Nephron (organoid): ENCODE results near the gene GRM3.

Source experiments
- H3K27ac Mint-ChIP-seq, 3 experiments: 2 replicates each; pipeline ENCODE4 v1.8.0; 2020; ENCODE audit warnings: mixed read lengths in 3 of 3, mild to moderate bottlenecking in 2 of 3, moderate library complexity in 1 of 3
- H3K27me3 Mint-ChIP-seq: 2 replicates; pipeline ENCODE4 v1.8.0; 2021; ENCODE audit warnings: low read depth, mild to moderate bottlenecking, moderate library complexity, mixed read lengths
- H3K36me3 Mint-ChIP-seq: 2 replicates; pipeline ENCODE4 v1.8.0; 2020; ENCODE audit warnings: low read depth, mixed read lengths
- H3K4me1 Mint-ChIP-seq: 2 replicates; pipeline ENCODE4 v1.8.0; 2020; ENCODE audit warnings: mixed read lengths
- H3K4me3 Mint-ChIP-seq, 3 experiments: 2 replicates each; pipeline ENCODE4 v1.8.0; 2020; ENCODE audit warnings: mild to moderate bottlenecking in 3 of 3, mixed read lengths in 3 of 3, moderate library complexity in 2 of 3
- H3K9me3 Mint-ChIP-seq: 2 replicates; pipeline ENCODE4 v1.8.0; 2020; ENCODE audit warnings: mixed read lengths
- TF ChIP-seq, protein P1 (sequence below), 3 experiments: fragments of 200-600 bp; sonication (generic); IDR thresholded peaks; one replicate each; pipeline ENCODE4 v1.5.0; 2021; ENCODE audit warnings: antibody characterized with exemption in 3 of 3; ENCODE audit not compliant: unreplicated experiment in 3 of 3

GRM3 gene

GRCh38 chr7:86784765-86785164, 141.1 kb downstream of the GRM3 start:
- Mint-ChIP-seq H3K9me3 (no peaks in the 10 kb centered on the region), H3K4me3 (no peak overlapping the region), H3K4me1 (peaks cover 19% of the 10 kb centered on the region), H3K36me3 (no peaks in the 10 kb centered on the region), H3K27ac (peak overlapping the region in 1 of 3 experiments; percentile 27), H3K27me3 (peaks cover 8% of the 10 kb centered on the region)
- TF ChIP-seq, protein P1, sequence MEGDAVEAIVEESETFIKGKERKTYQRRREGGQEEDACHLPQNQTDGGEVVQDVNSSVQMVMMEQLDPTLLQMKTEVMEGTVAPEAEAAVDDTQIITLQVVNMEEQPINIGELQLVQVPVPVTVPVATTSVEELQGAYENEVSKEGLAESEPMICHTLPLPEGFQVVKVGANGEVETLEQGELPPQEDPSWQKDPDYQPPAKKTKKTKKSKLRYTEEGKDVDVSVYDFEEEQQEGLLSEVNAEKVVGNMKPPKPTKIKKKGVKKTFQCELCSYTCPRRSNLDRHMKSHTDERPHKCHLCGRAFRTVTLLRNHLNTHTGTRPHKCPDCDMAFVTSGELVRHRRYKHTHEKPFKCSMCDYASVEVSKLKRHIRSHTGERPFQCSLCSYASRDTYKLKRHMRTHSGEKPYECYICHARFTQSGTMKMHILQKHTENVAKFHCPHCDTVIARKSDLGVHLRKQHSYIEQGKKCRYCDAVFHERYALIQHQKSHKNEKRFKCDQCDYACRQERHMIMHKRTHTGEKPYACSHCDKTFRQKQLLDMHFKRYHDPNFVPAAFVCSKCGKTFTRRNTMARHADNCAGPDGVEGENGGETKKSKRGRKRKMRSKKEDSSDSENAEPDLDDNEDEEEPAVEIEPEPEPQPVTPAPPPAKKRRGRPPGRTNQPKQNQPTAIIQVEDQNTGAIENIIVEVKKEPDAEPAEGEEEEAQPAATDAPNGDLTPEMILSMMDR (IDR thresholded peaks at IDR 0.05; ENCODE audit: unreplicated experiment in 3 of 3): no peak

DNA sequence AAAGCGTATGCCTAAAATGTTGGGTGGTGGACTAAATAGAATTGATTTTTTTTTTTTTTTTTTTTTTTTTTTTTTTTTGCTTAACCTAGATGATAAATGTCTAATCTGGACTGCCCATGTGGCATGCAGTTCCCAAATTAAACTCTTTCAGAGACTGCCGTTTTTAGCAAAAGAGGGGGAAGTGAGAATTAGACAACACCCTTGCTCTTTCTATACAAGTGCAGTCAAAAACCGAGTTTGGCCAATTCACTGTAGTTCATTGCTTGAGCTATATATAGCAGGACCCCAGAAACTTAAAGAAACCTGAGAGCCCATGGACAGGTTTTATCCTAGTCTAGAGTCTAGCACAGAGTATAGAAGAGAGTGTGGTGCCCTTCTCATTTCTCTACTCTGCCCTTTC, 141.9 kb downstream of the GRM3 start:
- Mint-ChIP-seq H3K4me3 (no peak overlapping the region), H3K9me3 (no peaks in the 10 kb centered on the region), H3K4me1 (peaks cover 19% of the 10 kb centered on the region), H3K36me3 (no peaks in the 10 kb centered on the region), H3K27ac (no peak overlapping the region), H3K27me3 (peaks cover 12% of the 10 kb centered on the region)
- TF ChIP-seq, protein P1 (IDR thresholded peaks at IDR 0.05; ENCODE audit: unreplicated experiment in 3 of 3): no peak

DNA sequence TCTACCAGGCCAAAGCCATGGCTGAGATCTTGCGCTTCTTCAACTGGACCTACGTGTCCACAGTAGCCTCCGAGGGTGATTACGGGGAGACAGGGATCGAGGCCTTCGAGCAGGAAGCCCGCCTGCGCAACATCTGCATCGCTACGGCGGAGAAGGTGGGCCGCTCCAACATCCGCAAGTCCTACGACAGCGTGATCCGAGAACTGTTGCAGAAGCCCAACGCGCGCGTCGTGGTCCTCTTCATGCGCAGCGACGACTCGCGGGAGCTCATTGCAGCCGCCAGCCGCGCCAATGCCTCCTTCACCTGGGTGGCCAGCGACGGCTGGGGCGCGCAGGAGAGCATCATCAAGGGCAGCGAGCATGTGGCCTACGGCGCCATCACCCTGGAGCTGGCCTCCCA, 142.7 kb downstream of the GRM3 start:
- H3K4me3 Mint-ChIP-seq: no peak overlapping the region
- no peak overlapping the region for H3K27ac Mint-ChIP-seq
- peaks cover 5% of the 10 kb centered on the region for H3K27me3 Mint-ChIP-seq
- H3K4me1 Mint-ChIP-seq: peaks cover 19% of the 10 kb centered on the region
- TF ChIP-seq, protein P1 (IDR thresholded peaks at IDR 0.05; ENCODE audit: unreplicated experiment in 3 of 3): no peak
- H3K36me3 Mint-ChIP-seq: no peaks in the 10 kb centered on the region
- no peaks in the 10 kb centered on the region for H3K9me3 Mint-ChIP-seq

DNA sequence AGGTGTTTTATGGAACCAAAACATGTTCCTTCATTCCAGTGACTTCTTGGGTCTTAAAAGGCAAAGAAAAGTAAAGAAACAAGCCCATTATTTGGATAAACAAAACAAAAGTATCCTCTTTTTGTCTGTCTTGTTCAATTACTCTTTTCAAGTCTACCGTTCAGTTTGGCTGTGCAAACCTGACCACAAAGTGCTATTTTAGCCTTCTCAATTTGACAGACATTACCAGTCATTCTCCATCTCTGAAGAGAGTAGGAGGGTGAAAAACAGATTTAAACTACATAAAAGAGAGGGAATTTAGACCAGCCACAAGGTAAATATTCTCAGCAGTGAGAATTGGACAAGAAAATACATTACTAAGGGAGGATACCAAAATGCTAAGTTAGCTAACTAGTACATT, 145.2 kb downstream of the GRM3 start:
- TF ChIP-seq, protein P1 (IDR thresholded peaks at IDR 0.05; ENCODE audit: unreplicated experiment in 3 of 3): no peak
- Mint-ChIP-seq H3K27ac (no peak overlapping the region), H3K9me3 (no peaks in the 10 kb centered on the region), H3K36me3 (no peaks in the 10 kb centered on the region), H3K27me3 (peaks cover 5% of the 10 kb centered on the region), H3K4me1 (peaks cover 9% of the 10 kb centered on the region), H3K4me3 (no peak overlapping the region)

DNA sequence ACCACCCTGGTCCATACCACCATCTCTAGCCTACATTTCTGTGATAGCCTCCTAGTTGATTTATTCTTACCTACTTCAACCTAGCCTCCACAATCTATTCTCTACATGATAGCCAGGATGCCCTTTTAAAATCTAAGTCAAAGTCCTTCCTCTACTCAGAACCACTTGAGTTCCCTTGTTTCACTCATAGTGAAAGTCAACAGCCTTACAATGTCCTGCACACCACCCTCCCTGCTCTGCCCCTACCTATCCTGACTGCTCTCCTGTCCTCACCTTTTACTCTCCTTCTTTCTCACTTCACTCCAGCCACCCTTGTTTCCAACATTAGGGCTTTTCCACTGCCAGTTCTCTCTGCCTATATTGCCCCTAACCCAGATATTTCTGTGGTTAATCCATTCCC, 146.7 kb downstream of the GRM3 start:
- no peaks in the 10 kb centered on the region for H3K36me3 Mint-ChIP-seq
- TF ChIP-seq, protein P1 (IDR thresholded peaks at IDR 0.05; ENCODE audit: unreplicated experiment in 3 of 3): no peak
- H3K4me1 Mint-ChIP-seq: no peaks in the 10 kb centered on the region
- no peak overlapping the region for H3K4me3 Mint-ChIP-seq
- H3K27ac Mint-ChIP-seq: no peak overlapping the region
- H3K9me3 Mint-ChIP-seq: no peaks in the 10 kb centered on the region
- peaks cover 5% of the 10 kb centered on the region for H3K27me3 Mint-ChIP-seq

- H3K27ac Mint-ChIP-seq: no peak overlapping the region
- H3K36me3 Mint-ChIP-seq: no peaks in the 10 kb centered on the region
- H3K9me3 Mint-ChIP-seq: peaks cover 5% of the 10 kb centered on the region
- no peaks in the 10 kb centered on the region for H3K4me1 Mint-ChIP-seq
- no peak overlapping the region for H3K4me3 Mint-ChIP-seq
- peaks cover 5% of the 10 kb centered on the region for H3K27me3 Mint-ChIP-seq
- TF ChIP-seq, protein P1 (IDR thresholded peaks at IDR 0.05; ENCODE audit: unreplicated experiment in 3 of 3): no peak
Observed at GRCh38 chr7:86792260-86792659, 148.6 kb downstream of the GRM3 start.
